Breast epithelium (tissue), 4 donors: ENCODE data around the gene SCN9A. TPM values are rescaled to one million over a fixed set of nuclear protein-coding genes. Genes with fewer than 3 reads are reported as not detected.
"Not testable (repeated sequence)": the region's sequence is repeated elsewhere in the genome, so short reads cannot be mapped to it uniquely, and the experiment has no call there.

Experiments
- DNase-seq, 2 donors: peaks; one replicate each; pipeline ENCODE4 v3.0.0-alpha.2; 2019; ENCODE audit warnings: low spot score in 2 of 2
- H3K27ac ChIP-seq, 2 donors: fragments of 200-600 bp; sonication (generic) in 1 of 2; one replicate each; pipeline ENCODE4 v1.5.1; 2016 to 2019; ENCODE audit warnings: mild to moderate bottlenecking in 1 of 2
- H3K27me3 ChIP-seq, 2 donors: fragments of 200-600 bp; sonication (generic) in 1 of 2; one replicate each; pipeline versions ENCODE4 v1.5.1 to v1.6.0; 2017 to 2019; ENCODE audit warnings: control low read depth in 1 of 2, mild to moderate bottlenecking in 1 of 2
- H3K36me3 ChIP-seq: fragments of 200-600 bp; one replicate; pipeline ENCODE4 v1.5.1; 2019
- H3K4me1 ChIP-seq, 2 donors: fragments of 200-600 bp; sonication (generic); one replicate each; pipeline ENCODE4 v1.5.1; 2016 to 2019; ENCODE audit warnings: control low read depth in 1 of 2
- H3K4me3 ChIP-seq, 3 donors: fragments of 200-600 bp; sonication (generic); 1 replicate in 2 of 3; 2 replicates in 1 of 3; pipeline ENCODE4 v1.5.1; 2016 to 2019; ENCODE audit warnings: mild to moderate bottlenecking in 3 of 3, moderate library complexity in 2 of 3
- H3K9me3 ChIP-seq, 2 donors: fragments of 200-600 bp; sonication (generic) in 1 of 2; one replicate each; pipeline ENCODE4 v1.5.1; 2016 to 2019; ENCODE audit warnings: control low read depth in 1 of 2
- POLR2A ChIP-seq: fragments of 450-650 bp; IDR thresholded peaks from one replicate; pipeline ENCODE4 v1.6.1; 2016; ENCODE audit warnings: antibody characterized with exemption, mild to moderate bottlenecking, moderate library complexity
- POLR2AphosphoS5 ChIP-seq, 3 donors: sonication (generic); formaldehyde crosslinking; IDR thresholded peaks; one replicate each; pipeline ENCODE4 v1.6.1; 2017; ENCODE audit warnings: antibody characterized with exemption in 3 of 3
- intact Hi-C: fragments of 100-400 bp; cut with DNase I; formaldehyde crosslinking; loops from one replicate; pipeline ENCODE4 v1.15.1; 2023; ENCODE audit warnings: low total_unique reads
- total RNA-seq, 3 donors: library from RNA; depleted of rRNA; stranded (reverse); fragments of >200 nt; gene quantifications; one replicate each; pipeline ENCODE4 v1.1.0, GENCODE V29; 2016
- TF ChIP-seq, protein P1 (sequence below), 3 donors: fragments of 450-650 bp; IDR thresholded peaks; one replicate each; pipeline ENCODE4 v1.5.1; 2016 to 2017; ENCODE audit warnings: antibody characterized with exemption in 3 of 3, mild to moderate bottlenecking in 3 of 3, moderate library complexity in 3 of 3

Gene SCN9A
- total RNA-seq, 3 donors from 2014 or later: 2.0 to 12.5 (median 3.5) TPM

GRCh38 chr2:166413255-166413654 lies 37.5 kb upstream of the SCN9A start:
- intact Hi-C loops: no loop called here
- no peaks in the 10 kb centered on the region for H3K4me1 ChIP-seq
- H3K27ac ChIP-seq: no peak overlapping the region
- no peak overlapping the region for H3K4me3 ChIP-seq
- H3K27me3 ChIP-seq: no peaks in the 10 kb centered on the region
- TF ChIP-seq, protein P1, sequence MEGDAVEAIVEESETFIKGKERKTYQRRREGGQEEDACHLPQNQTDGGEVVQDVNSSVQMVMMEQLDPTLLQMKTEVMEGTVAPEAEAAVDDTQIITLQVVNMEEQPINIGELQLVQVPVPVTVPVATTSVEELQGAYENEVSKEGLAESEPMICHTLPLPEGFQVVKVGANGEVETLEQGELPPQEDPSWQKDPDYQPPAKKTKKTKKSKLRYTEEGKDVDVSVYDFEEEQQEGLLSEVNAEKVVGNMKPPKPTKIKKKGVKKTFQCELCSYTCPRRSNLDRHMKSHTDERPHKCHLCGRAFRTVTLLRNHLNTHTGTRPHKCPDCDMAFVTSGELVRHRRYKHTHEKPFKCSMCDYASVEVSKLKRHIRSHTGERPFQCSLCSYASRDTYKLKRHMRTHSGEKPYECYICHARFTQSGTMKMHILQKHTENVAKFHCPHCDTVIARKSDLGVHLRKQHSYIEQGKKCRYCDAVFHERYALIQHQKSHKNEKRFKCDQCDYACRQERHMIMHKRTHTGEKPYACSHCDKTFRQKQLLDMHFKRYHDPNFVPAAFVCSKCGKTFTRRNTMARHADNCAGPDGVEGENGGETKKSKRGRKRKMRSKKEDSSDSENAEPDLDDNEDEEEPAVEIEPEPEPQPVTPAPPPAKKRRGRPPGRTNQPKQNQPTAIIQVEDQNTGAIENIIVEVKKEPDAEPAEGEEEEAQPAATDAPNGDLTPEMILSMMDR (IDR thresholded peaks at IDR 0.05): no peak
- no peak for TF ChIP-seq POLR2AphosphoS5 (IDR thresholded peaks at IDR 0.05)
- no peak for TF ChIP-seq POLR2A
- H3K36me3 ChIP-seq: no peaks in the 10 kb centered on the region
- H3K9me3 ChIP-seq: no peaks in the 10 kb centered on the region
- no peak for DNase-seq

GRCh38 chr2:166411473-166412230 lies 35.9 kb upstream of the SCN9A start:
- intact Hi-C loops: no loop called here
- H3K36me3 ChIP-seq: no peaks in the 10 kb centered on the region
- no peak overlapping the region for H3K4me3 ChIP-seq
- no peaks in the 10 kb centered on the region for H3K27me3 ChIP-seq
- DNase-seq: no peak
- TF ChIP-seq POLR2AphosphoS5 (IDR thresholded peaks at IDR 0.05) (no peak), POLR2A (no peak)
- TF ChIP-seq, protein P1 (IDR thresholded peaks at IDR 0.05): no peak
- H3K4me1 ChIP-seq: no peaks in the 10 kb centered on the region
- no peak overlapping the region for H3K27ac ChIP-seq
- H3K9me3 ChIP-seq: no peaks in the 10 kb centered on the region

DNA sequence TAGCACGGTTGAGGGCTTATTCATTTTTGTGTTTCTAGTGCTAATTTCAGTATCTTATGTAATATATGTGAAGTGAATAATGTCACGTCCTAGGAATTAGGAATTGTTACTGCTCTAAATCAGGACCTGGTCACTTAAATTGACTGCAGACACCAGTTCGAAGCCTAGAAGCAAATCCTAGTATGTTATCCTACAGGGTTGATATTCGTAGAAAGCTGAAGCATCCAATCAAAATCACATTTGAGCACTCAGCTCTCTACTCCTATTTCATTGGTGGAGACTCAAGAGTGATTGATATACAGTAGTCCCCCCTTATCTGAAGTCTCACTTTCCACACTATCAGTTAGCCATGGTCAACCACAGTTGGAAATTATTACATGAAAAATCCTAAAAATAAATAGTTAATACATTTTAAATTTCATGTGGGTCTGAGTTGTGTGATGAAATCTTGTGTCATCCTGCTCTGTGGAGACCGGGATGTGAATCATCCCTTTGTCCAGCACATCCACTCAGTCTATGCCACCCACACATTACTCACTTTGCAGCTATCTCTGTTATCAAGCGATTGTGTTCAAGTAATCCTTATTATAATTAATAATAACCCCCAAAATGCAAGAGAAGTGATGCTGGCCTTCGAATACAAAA lies 35.2 kb upstream of the SCN9A start:
- intact Hi-C loops: no loop called here
- DNase-seq: no peak
- H3K27ac ChIP-seq: no peak overlapping the region
- H3K4me3 ChIP-seq: no peak overlapping the region
- no peaks in the 10 kb centered on the region for H3K9me3 ChIP-seq
- no peaks in the 10 kb centered on the region for H3K27me3 ChIP-seq
- TF ChIP-seq POLR2A (no peak), POLR2AphosphoS5 (IDR thresholded peaks at IDR 0.05) (no peak)
- TF ChIP-seq, protein P1 (IDR thresholded peaks at IDR 0.05): no peak
- no peaks in the 10 kb centered on the region for H3K4me1 ChIP-seq
- no peaks in the 10 kb centered on the region for H3K36me3 ChIP-seq

DNA sequence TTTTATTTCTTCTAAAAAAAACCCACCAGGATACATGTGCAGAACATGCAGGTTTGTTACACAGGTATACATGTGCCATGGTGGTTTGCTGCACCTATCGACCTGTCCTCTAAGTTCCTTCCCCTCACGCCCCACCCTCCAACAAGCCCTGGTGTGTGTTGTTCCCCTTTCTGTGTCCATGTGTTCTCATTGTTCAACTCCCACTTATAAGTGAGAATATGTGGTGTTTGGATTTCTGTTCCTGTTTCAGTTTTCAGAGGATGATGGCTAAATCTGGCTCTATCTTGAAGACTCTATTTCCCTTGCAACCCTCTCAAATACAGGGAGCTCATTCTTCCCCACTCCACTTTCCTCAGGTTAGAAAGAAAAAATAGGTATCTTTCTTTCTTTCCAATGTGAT lies 32.0 kb upstream of the SCN9A start:
- DNase-seq, H3K4me1 ChIP-seq, H3K27ac ChIP-seq, H3K36me3 ChIP-seq, intact Hi-C loops, H3K9me3 ChIP-seq, H3K4me3 ChIP-seq, H3K27me3 ChIP-seq: not testable (repeated sequence)

GRCh38 chr2:166406374-166406773 lies 30.6 kb upstream of the SCN9A start:
- intact Hi-C loops: no loop called here
- no peaks in the 10 kb centered on the region for H3K9me3 ChIP-seq
- TF ChIP-seq POLR2AphosphoS5 (IDR thresholded peaks at IDR 0.05): no peak
- TF ChIP-seq, protein P1 (IDR thresholded peaks at IDR 0.05): no peak
- TF ChIP-seq POLR2A: no peak
- H3K36me3 ChIP-seq: no peaks in the 10 kb centered on the region
- H3K27me3 ChIP-seq: no peaks in the 10 kb centered on the region
- no peak for DNase-seq
- H3K4me1 ChIP-seq: no peaks in the 10 kb centered on the region
- H3K27ac ChIP-seq: no peak overlapping the region
- H3K4me3 ChIP-seq: no peak overlapping the region
